Astrocyte (in vitro differentiated cells and primary cell): ENCODE measurements around the gene CD80.

ENCODE experiments used
- CTCF ChIP-seq: IDR thresholded peaks from 2 replicates; pipeline ENCODE4 v1.5.1; 2011; ENCODE audit warnings: low read depth, mild to moderate bottlenecking, inconsistent platforms, low read length, moderate library complexity; ENCODE audit not compliant: insufficient read depth
- EZH2 ChIP-seq: IDR thresholded peaks from 2 replicates; pipeline ENCODE4 v1.6.1; 2012; ENCODE audit warnings: mild to moderate bottlenecking, low read length, inconsistent platforms; ENCODE audit not compliant: insufficient read depth

GRCh38 chr3:119543147-119543546 is 16.3 kb downstream of the CD80 start:
- TF ChIP-seq CTCF (no peak), EZH2 (no peak)
